Thyroid gland (tissue), 4 donors: ENCODE measurements around the gene CSTF2T.

Experiments used
- CTCF ChIP-seq, 6 experiments: fragments of 200-600 bp in 3 of 6; fragments of 450-650 bp in 3 of 6; sonication (generic) in 3 of 6; IDR thresholded peaks; one replicate each; pipeline ENCODE4 v1.5.1; 2016 to 2019; ENCODE audit warnings: antibody characterized with exemption in 6 of 6, mild to moderate bottlenecking in 2 of 6, inconsistent platforms in 1 of 6, moderate library complexity in 1 of 6
- POLR2A ChIP-seq, 2 donors: fragments of 450-650 bp; IDR thresholded peaks; one replicate each; pipeline ENCODE4 v1.6.1; 2017; ENCODE audit warnings: antibody characterized with exemption in 2 of 2, mild to moderate bottlenecking in 2 of 2, moderate library complexity in 1 of 2

- no peak for TF ChIP-seq CTCF (IDR thresholded peaks at IDR 0.05)
- no peak for TF ChIP-seq POLR2A (IDR thresholded peaks at IDR 0.05)
These were observed 30.6 kb upstream of the CSTF2T start for GRCh38 chr10:51729822-51730555.
